Measurements from ENCODE around the gene KYNU.
"Not testable (repeated sequence)": the region's sequence is repeated elsewhere in the genome, so short reads cannot be mapped to it uniquely, and the experiment has no call there.

- not testable (repeated sequence) for TF ChIP-seq POLR2AphosphoS2 (IDR thresholded peaks at IDR 0.05; ENCODE audit: low read depth, low read length); EZH2 (IDR thresholded peaks at IDR 0.05; ENCODE audit: borderline replicate concordance, control insufficient read depth, low read depth, low read length); POLR2A (IDR thresholded peaks at IDR 0.05; ENCODE audit: low read depth, low read length); STAT3 (IDR thresholded peaks at IDR 0.05; ENCODE audit: low read depth, low read length); RCOR1 (conservative IDR thresholded peaks at IDR 0.05; ENCODE audit: low read depth, low read length); CTCF (IDR thresholded peaks at IDR 0.05 in 2 of 3, conservative IDR thresholded peaks at IDR 0.05 in 1 of 3; ENCODE audit: control insufficient read depth in 2 of 3, extremely low read depth in 1 of 3, insufficient read depth in 1 of 3, low read depth in 3 of 3, low read length in 3 of 3)
These were observed 5.0 kb downstream of the KYNU start for GRCh38 chr2:142882500-142882899.
